ENCODE results near the gene CEND1. TPM values are rescaled to one million over a fixed set of nuclear protein-coding genes. Genes with fewer than 3 reads are reported as not detected.

Gene CEND1
- total and polyA plus RNA-seq, 2 of the 13 experiments (the other 11 are each of a cell fraction or from before 2014, with no cell fraction given), result not detected

DNA sequence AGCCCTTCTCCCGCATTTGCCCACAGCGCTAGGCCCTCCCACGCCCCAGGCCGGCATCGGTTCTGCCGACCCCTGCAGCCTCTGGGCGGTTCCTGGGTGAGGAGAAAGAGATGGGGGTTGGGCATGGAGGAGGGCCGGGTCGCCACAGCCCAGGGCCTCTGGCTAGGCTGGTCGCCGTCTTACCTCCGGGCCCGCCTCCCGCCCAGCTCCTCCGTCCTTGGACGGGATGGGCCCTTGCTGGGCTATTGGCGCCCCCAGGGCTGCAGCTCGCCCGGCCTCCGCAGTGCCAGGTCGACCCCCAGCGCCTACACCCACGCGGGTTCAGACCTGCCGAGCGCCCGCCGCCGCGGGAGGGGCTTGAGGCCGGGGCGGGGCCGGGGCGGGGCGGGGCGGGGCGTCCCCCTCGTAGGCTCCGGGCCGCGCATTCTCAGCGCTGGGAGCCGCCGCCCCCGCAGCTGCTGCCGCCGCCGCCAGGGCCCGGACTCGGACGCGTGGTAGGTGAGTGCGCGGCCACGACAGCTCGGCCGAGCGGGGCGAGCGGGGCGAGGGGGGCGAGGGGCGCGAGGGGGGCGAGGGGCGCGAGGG, 42.7 kb upstream of the CEND1 start, which contains the start of gene CD151 (continued):
- TF ChIP-seq ARID4A (CRISPR knock-in tag; IDR thresholded peaks at IDR 0.05; ENCODE audit: borderline replicate concordance) (peak; percentile 52; the same call in 1 of the 2 replicates), ZSCAN21 (CRISPR knock-in tag; IDR thresholded peaks at IDR 0.05; ENCODE audit: borderline replicate concordance) (peak; percentile 21; the same call in 1 of the 2 replicates), KLF11 (CRISPR knock-in tag; IDR thresholded peaks at IDR 0.05) (no peak), ARID3A (IDR thresholded peaks at IDR 0.05; ENCODE audit: low read depth, low read length) (no peak), AGO2 (optimal IDR thresholded peaks at IDR 0.05; ENCODE audit: low read depth, low read length) (peak; percentile 6), NCOA5 (CRISPR knock-in tag; IDR thresholded peaks at IDR 0.05) (no peak), GABPB1 (CRISPR knock-in tag; IDR thresholded peaks at IDR 0.05) (peak; percentile 15; the same call in 1 of the 2 replicates), MEIS2 (CRISPR knock-in tag; IDR thresholded peaks at IDR 0.05) (no peak), POLR2G (IDR thresholded peaks at IDR 0.05; ENCODE audit: low read depth, low read length) (peak; percentile 31), KLF16 (CRISPR knock-in tag; IDR thresholded peaks at IDR 0.05) (no peak), SNAPC4 (CRISPR knock-in tag; IDR thresholded peaks at IDR 0.05) (no peak), E2F1 (CRISPR knock-in tag; IDR thresholded peaks at IDR 0.05) (no peak), KDM2A (CRISPR knock-in tag; IDR thresholded peaks at IDR 0.05; ENCODE audit: borderline replicate concordance, low read depth) (peak; percentile 79), GTF3A (CRISPR knock-in tag; conservative IDR thresholded peaks at IDR 0.05) (no peak), FOXP1 (IDR thresholded peaks at IDR 0.05) (no peak), FOXP1 (CRISPR knock-in tag; IDR thresholded peaks at IDR 0.05) (no peak)
- TF ChIP-seq, protein P1, sequence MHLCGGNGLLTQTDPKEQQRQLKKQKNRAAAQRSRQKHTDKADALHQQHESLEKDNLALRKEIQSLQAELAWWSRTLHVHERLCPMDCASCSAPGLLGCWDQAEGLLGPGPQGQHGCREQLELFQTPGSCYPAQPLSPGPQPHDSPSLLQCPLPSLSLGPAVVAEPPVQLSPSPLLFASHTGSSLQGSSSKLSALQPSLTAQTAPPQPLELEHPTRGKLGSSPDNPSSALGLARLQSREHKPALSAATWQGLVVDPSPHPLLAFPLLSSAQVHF (CRISPR knock-in tag; IDR thresholded peaks at IDR 0.05), result no peak

Measured in HepG2 (cell line).